HG03139 (cell line): ENCODE data around the gene PIN1.
"Not testable (repeated sequence)": the region's sequence is repeated elsewhere in the genome, so short reads cannot be mapped to it uniquely, and the experiment has no call there.

Experiments used
- ATAC-seq: cut with Tn5 transposase; IDR thresholded peaks from one replicate; pipeline ENCODE4 v1.9.1; 2021; ENCODE audit not compliant: unreplicated experiment

PIN1 gene

GRCh38 chr19:9834726-9835506, at the start of gene PIN1:
PIN1 (plus strand) TSS chr19:9835318; CDS start chr19:9835345, 27 bp downstream.
- peak; percentile 83 for ATAC-seq

DNA sequence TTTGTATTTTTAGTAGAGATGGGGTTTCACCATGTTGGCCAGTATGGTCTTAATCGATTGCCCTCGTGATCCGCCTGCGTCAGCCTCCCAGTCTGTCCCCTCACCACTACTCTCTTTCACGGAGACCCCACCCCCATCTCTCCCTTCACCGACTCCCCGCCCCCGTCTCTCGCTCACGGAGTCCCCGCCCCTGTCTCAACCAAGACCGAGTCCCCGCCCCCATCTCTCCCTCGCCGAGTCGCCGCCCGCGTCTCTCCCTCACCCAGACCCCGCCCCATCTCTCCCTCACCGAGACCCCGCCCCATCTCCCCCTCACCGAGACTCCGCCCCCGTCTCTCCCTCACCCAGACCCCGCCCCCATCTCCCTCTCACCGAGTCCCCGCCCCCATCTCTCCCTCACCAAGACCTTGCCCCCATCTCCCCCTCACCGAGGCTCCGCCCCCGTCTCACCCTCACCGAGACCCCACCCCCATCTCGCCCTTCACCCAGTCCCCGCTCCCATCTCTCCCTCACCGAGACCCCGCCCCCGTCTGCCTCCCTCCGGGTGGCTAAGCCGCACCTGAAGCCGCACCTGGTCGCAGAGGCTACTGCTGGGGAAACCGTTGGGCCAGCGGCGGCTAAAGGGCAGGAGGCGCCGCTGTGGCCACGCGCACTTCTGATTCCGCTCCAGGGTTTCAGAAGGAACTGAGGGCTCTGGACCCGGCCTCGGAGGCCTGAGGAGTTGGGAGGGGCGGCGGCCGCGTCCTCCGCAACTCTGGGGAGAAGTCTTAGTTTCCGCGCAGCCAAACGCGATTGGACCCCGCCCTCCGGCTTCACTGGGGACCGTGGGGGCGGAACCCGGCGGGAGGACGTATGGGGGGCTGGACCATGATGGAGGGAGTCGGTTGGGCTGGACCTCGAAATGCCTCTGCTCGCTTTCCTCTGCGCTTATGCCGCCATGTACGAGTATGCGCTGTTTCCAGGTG, 49.5 kb upstream of the PIN1 start:
- peak; percentile 73 for ATAC-seq

GRCh38 chr19:9786342-9786741, 48.8 kb upstream of the PIN1 start:
- no peak for ATAC-seq

GRCh38 chr19:9786819-9787218, 48.3 kb upstream of the PIN1 start:
- ATAC-seq: no peak

DNA sequence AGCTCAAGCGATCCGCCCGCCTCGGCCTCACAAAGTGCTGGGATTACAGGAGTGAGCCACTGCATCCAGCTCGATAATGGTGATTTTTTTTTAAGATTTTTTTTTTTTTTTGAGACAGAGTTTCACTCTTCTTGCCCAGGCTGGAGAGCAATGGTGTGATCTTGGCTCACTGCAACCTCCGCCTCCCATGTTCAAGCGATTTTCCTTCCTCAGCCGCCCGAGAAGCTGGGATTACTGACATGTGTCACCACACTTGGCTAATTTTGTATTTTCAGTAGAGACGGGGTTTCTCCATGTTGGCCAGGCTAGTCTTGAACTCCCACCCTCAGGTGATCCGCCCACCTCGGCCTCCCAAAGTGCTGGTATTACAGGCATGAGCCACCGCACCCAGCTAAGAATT, 46.5 kb upstream of the PIN1 start:
- not testable (repeated sequence) for ATAC-seq

DNA sequence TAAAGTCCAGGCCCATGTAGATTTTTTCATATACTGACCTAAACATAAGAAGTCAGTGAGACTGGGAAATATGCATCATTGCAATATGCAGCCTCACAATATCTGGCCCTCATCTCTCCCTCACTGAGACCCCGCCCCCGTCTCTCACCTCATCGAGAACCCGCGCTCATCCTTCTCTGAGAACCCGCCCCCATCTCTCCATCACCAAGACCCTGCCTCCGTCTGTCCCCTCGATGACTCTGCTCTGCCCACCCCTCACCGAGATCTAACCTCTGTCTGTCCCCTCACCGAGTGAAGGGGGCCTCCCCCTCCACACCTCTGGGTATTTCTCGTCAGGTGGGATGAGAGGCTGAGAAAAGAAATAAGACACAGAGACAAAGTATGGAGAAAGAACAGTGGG, 46.1 kb upstream of the PIN1 start:
- no peak for ATAC-seq

DNA sequence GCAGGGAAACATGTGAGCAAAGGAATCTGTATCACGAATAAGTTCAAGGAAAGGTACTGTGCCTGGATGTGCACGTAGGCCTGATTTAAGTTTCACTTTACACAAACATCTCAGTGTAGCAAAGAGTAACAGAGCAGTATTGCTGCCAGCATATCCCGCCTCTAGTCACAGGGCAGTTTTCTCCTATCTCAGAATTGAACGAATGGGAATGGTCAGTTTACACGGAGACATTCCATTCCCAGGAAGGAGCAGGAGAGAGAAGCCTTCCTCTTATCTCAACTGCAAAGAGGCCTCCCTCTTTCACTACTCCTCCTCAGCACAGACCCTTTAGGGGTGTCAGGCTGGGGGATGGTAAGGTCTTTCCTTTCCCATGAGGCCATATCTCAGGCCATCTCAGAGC, 45.5 kb upstream of the PIN1 start:
- ATAC-seq: not testable (repeated sequence)

- ATAC-seq: not testable (repeated sequence)
Observed at GRCh38 chr19:9791073-9791367, 44.1 kb upstream of the PIN1 start.

DNA sequence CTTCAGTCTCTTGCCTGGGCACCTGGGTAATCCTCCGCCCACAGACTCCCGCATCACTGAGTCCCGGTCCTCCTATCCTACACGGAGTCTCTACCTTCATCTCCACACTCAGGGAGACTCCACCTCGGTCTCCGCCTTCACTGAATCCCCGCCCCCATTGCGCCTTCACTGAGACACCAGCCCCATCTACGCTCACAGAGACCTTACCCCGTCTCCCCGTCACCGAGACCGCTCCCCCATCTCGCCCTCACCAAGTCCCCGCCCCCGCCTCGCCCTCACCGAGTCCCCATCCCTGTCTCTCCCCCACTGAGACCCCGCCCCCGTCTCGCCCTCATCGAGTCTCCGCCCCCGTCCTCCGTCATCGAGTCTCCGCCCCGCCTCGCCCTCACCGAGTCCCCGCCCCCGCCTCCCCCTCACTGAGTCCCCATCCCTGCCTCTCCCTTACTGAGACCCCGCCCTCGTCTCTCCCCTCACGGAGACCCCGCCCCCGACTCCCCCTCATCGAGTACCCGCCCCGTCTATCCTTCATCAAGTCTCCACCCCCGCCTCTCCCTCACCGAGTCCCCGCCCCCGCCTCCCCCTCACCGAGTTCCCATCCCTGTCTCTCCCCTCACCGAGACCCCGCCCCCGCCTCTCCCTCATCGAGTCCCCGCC, 43.4 kb upstream of the PIN1 start:
- ATAC-seq: peak; percentile 47

GRCh38 chr19:9792206-9793070, 42.7 kb upstream of the PIN1 start:
- peak; percentile 36 for ATAC-seq

DNA sequence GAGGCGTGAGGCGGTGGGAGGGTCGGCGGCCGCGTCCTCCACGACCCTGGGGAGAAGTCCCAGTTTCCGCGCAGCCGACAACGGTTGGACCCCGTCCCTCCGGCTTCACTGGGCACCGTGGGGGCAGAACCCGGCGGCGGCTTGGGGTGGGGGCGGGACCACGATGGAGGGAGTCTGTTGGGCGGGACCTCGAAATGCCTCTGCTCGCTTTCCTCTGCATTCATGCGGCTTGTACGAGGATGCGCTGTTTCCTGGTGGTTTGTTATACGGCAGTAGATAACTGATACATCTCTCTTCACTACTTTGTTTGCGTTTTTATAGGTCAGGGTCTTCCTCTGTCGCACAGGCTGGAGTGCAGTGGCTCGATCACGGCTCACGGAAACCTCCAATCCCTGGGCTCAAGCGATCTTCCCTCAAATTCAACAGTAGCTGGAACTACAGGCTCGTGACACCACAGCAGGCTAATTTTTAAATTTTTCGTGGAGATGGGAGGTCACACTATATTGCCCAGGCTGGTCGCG, 42.0 kb upstream of the PIN1 start:
- ATAC-seq: no peak

- no peak for ATAC-seq
Observed at GRCh38 chr19:9796113-9796773, 38.9 kb upstream of the PIN1 start.

DNA sequence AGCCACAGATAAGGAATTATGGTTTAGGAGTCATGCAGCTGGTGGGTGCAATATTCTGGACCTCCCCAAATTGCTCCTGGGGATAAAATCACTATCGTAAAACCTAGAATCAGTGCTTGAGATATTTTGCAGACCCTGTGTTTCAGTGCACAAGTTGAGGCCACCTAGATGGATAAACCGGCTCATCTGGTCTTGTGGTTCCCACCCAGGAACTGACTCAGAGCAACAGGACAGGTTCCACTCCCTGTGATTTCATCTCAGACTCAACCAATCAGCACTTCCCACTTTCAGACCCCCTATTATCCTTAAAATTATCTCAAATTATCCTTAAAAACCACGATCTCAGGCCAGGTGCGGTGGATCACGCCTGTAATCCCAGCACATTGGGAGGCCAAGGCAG, 37.2 kb upstream of the PIN1 start:
- no peak for ATAC-seq

DNA sequence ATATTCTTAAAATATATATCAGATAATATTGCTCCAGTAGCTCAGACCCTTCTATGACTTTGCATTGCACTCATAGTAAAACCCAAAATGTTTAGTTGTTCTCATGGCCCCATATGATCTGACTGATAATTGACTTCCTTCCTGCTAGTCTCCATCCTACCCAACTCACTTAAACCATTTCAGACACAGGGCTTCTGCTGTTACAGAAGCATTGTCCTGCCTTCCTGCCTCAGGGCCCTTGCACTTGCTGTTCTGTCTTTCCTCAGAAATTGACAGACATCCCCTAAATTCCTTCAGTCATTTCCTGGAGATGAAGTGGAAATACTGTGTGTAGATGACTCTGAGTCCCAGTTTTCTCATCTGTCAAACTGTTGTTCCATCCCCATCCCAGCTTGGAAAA, 36.0 kb upstream of the PIN1 start:
- ATAC-seq: no peak

DNA sequence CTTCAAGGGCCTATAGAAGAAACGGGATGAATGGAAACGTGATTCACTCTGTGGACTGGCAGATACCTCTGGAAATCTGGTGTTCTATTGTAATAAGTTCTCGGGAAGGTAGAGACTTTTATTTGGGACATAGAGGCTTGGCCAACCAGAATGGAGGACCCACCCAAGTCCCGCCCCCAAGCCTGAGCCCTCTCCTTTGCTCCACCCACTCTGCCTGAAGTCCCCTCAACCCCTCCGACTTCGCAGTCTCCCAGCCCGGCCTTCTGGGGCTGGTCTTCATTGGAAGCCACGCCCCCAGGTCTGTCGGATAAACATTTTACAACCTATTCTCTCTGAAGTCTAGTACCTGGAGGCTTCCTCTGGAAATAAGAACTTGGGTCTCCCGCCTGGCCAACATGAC, 33.1 kb upstream of the PIN1 start:
- no peak for ATAC-seq

DNA sequence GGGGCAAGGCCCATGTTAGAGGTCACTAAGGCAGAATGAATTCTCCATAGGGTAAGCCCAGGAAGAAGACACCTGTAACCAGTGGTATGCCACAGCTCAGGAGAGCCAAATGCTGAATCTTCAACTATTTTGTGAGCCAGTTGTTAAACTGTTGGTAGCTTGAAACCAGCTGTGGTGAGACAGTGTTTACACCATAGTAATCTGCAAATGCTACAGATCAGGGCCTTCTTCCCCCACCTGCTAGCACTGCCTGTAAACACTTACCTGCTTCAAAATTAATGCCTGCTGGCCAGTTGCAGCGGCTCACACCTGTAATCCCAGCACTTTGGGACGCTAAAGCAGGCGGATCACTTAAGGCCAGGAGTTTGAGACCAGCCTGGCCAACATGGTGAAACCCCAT, 28.3 kb upstream of the PIN1 start:
- ATAC-seq: no peak

- no peak for ATAC-seq
Observed at GRCh38 chr19:9808855-9809824, 26.0 kb upstream of the PIN1 start.

DNA sequence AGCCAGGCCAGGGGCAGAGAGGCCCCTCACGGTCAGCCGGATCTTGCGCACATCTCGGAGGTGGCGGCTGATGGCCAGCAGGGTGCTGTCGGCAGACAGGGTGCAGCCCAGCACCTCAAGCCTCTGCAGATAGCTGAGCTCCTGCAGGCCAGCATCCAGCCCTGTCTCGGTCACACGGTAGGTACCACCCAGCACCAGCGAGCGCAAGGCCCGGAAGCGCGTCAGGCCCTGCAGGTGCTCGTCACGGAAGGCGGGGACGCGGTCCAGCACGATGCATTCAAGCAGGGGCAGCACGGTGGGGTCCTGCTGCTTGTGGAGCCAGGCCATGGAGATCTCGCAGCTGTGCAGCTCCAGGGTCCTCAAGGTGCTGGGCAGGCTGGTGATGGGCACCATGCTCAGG, 24.0 kb upstream of the PIN1 start:
- no peak for ATAC-seq
